T47D (cell line): ENCODE results near the gene BABAM1.
"Not testable (repeated sequence)": the region's sequence is repeated elsewhere in the genome, so short reads cannot be mapped to it uniquely, and the experiment has no call there.

ENCODE experiments used
- DNase-seq, 2 experiments: peaks; one replicate each; pipeline versions ENCODE4 v3.0.0 to v3.0.0-alpha.2; 2011 to 2012; ENCODE audit warnings: low read depth in 1 of 2, low spot score in 1 of 2
- JUND ChIP-seq: IDR thresholded peaks from 2 replicates; pipeline ENCODE4 v1.6.1; 2012; ENCODE audit warnings: low read depth
- in situ Hi-C: cut with HindIII; loops from 2 replicates; pipeline ENCODE4 v1.10.0; 2016; ENCODE audit warnings: low sequenced_read_pairs, low pct_unique_long_range_greater_than_20kb

BABAM1 gene

DNA sequence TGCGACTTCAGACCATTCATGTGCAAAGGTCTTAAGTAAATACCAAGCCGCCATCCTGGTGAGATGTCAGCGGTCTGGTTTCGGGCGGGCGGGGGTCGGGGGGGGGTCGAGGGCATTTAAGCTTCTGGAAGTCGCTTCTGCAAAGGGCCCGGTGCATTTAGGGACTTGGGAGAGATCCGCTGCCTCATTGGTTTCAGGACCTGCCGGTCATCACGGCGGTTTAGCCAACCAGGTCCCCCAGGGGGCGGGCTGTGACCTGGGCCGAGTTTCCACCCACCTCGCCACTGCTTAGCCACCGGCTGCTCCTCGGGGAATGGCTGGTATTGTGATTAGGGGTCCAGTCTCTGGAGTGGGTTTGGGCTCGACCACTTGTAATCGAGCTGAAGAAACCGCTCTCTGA lies 22.2 kb downstream of the BABAM1 start:
- DNase-seq = peak in 1 of 2 experiments; percentile 54
- in situ Hi-C loops = no loop called here
- TF ChIP-seq JUND = no peak

DNA sequence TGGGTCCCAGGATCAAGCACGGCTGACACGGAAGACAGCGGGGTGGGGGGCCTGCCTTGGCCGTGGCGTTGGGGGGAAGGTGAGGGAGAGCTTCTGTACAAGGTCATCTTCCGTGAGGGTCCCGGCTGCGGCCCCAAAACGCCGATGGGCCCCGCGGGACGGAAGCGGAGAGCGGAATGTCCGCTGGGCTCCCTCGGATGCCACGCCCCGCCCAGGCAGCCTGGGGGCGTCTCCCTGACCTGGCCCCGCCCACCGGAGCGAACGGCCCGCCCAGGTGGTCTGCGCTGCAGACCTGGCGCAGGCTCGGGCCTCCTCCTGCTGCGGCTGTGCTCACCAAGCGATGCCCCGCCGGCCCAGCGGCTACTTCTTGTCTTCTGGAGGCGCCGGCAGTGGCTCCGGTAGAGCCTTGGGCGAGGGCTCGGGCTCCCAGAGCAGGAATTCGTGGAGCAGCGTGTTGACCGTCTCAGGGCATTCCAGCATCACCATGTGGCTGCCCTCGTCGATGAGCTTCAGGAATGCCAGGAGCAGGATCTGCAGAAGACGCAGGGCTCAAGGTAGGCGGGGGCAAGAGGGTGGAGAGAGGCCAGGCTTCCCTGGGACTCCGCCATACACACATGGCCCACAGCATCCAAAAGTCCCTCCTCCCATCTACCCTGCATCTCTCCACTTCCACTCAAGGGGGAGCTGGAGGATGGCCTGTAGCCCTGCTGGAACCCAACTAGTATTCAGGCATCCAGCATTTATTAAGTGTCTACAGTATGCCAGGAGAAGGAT lies 25.2 kb downstream of the BABAM1 start:
- in situ Hi-C loops = no loop called here
- TF ChIP-seq JUND = no peak
- peak; percentile 62 to 82 for DNase-seq

DNA sequence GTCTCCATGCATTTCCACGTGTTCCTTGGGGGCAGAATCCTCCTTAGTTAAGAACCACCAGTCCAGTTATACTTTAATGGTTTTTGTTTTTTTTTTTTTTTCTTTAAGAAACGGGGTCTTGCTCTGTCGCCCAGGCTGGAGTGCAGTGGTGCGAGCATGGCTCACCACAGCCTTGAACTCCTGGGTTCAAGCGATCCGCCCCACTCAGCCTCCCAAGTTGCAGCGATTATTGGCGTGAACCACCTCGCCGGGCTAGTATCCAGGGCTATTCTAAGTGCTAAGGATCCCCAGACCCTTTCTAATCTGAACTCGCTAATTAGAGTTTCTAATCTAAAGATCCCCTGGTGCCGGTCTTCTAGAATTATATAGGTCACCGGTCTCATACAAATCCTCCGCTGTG lies 26.4 kb downstream of the BABAM1 start:
- in situ Hi-C loops = no loop called here
- DNase-seq = no peak
- no peak for TF ChIP-seq JUND

DNA sequence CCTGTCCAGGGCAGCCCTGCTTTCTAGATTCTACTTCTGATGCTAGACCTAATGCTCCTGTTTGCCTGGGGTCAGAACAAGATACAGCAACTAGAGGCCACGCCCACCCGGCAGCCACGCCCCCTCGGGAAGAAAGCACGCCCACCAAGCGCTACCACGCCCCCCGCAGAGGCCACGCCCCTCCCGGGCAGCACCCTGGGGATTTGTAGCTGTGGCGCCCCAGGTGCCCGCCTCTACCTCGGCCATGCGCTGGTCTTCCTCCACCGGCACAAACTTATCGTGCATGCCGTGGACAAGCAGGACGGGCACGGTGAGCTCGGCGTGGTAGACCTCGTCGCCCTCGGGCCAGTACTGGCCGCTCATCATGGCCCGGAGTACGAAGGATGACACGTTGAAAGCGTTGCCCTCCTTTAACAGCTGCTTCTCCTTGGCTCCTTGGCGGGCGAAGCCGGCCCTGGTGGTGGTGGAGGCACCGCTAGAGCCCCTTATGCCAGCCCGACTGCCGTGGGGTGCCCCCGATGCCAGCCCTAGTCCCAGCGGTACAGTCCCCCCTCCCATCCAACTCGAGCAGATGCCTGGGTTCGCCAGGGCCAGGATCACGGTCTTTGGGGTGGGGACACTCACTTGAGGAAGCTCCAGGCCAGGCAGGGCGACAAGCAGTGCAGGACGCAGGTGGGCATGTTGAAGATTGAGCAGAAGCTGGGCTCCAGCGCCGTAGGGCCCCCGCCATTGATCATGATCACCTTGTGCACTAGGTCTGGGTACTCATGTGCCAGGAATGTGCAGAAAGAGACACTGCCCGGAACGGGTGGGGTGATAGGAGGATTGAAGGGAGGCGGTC lies 27.0 kb downstream of the BABAM1 start:
- no peak for TF ChIP-seq JUND
- in situ Hi-C loops = no loop called here
- peak; percentile 62 to 75 for DNase-seq

DNA sequence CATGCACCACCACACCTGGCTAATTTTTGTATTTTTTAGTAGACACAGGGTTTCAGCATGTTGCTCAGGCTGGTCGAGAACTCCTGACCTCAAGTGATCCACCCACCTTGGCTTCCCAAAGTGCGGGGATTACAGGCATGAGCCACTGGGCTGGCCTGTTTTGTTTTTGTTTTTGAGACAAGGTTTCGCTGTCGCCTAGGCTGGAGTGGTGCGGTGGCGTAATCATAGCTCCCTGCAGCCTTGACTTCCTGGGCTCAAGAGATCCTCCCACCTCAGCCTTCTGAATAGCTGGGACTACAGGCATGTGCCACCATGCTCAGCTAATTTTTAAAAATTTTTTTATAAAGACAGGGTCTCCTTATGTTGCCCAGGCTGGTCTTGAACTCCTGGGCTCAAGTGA lies 28.3 kb downstream of the BABAM1 start:
- DNase-seq, in situ Hi-C loops: not testable (repeated sequence)

DNA sequence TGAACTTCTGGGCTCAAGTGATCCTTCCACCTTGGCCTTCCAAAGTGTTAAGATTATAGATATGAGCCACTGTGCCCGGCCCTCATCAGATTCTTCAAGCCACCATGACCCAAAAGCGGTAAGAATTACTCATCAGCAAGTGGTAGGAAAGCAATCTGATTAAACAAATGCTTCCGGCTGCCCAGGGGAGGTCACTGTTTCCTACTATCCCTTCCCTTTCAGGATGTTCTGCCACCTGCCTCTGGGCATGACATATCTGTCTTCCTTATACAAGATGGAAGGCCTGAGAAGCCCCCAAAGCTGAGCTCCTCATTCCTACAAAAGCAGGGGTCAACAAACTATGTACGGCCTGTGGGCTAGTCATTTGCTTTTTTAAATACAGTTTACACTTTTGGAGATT lies 29.0 kb downstream of the BABAM1 start:
- in situ Hi-C loops = no loop called here
- peak in 1 of 2 experiments; percentile 52 for DNase-seq
- no peak for TF ChIP-seq JUND

- in situ Hi-C loops = no loop called here
- no peak for TF ChIP-seq JUND
These were observed 29.7 kb downstream of the BABAM1 start for GRCh38 chr19:17296976-17297375.

GRCh38 chr19:17300992-17301619 lies 33.9 kb downstream of the BABAM1 start:
- in situ Hi-C loops = no loop called here

More at GRCh38 chr19:17296976-17297375, 29.7 kb downstream of the BABAM1 start:
- DNase-seq = peak in 1 of 2 experiments; percentile 42

DNA sequence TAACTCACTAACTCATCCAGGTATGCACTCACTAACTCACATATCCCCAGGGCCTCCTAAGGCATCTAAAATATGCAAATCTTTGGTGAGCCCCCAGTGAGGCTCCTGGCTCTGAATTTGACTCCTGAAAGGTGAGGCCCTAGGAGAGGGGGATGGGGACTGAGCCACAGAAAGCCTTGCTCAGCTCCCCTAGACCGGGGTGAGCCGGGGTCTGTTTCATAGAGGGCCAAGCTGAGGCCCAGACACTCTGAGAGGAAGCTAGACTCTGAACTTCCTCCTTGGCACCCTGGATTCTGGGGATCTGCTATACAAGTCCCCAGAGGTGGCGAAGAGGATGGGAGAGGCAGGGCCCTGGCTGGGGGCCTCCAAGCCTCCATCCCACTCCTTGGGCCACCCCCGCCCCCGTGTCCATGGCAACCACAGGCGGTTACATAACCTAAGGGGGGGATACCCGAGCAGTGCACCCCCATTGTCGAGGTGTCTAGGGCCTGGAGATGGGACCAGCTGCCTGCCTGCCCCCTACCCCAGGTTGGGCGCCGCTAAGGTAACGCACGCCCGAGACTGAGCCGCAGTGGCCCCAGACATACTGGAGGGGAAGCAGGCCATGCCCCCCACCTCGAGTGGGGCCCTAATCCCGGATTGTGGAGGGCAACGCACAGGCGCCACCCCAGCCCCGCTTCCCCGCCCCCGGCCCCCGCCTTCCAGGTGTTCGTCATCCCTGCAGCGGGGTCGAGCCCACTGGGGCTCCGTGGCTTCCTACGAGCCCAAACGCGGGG lies 35.3 kb downstream of the BABAM1 start:
- in situ Hi-C loops = no loop called here
- DNase-seq = peak in 1 of 2 experiments; percentile 24
- no peak for TF ChIP-seq JUND

More at GRCh38 chr19:17300992-17301619, 33.9 kb downstream of the BABAM1 start:
- DNase-seq = no peak
- no peak for TF ChIP-seq JUND

DNA sequence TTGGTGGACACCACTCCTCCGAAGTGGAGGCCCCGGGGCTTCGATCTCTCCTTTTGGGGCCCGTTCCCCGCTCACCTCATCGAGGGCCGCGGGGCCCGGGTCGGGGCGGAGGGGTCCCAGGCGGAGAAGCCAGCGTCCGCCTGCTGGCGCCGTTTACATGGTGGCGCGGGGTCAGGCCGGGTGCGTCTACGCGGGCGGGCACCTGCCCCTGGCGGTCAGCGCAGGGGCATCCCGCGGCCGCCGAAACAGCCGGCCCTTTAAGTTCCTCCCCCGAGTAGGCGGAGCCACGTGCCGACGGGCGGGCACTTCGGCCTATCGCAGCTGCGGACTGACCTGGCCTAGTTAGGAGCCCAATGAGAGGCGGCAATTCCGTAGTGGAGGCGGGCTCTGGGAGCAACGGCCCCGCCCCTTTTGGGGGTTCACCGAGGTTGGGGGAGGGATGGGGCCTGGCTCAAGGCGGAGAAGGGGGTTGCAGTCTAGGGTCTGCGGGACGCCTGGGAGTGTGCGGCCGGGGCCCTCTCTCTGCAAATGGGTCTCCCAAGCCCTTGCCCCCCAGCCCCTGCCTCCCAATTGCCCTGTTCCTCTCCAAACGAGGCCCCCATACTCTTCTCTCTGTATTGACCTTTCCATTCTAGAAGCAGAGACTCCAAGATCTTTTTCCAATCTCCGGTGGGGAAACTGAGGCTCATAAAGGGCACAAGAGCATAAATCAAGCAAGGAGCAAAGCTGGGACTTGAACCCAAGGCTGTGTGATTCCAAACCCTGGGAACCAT lies 36.1 kb downstream of the BABAM1 start, which contains the start of gene ABHD8:
Gene ABHD8 (minus strand): TSS at position 259 of the 773 bp plus-strand sequence. CDS start 1,809 bp downstream, outside the sequence.
- DNase-seq = peak; percentile 91 to 95
- in situ Hi-C loops = no loop called here
- TF ChIP-seq JUND = no peak

- DNase-seq = no peak
- TF ChIP-seq JUND = no peak
- in situ Hi-C loops = no loop called here
These were observed 36.7 kb downstream of the BABAM1 start for GRCh38 chr19:17303940-17304267.
